SK-N-SH (cell line): ENCODE measurements around the gene KRT72. TPM values are rescaled to one million over a fixed set of nuclear protein-coding genes. Genes with fewer than 3 reads are reported as not detected.

Source experiments
- CTCF ChIA-PET: fragments of 300-600, 350-600 bp; formaldehyde crosslinking; extraction: SDS; loops from one replicate; lab custom pipeline; 2021; lab: Yijun Ruan, JAX
- POLR2A ChIA-PET: fragments of 350-600 bp; sonication (Branson Sonifier 250); formaldehyde crosslinking; extraction: SDS; loops from one replicate; lab custom pipeline; 2020; ENCODE audit warnings: antibody characterized with exemption, inconsistent platforms; lab: Yijun Ruan, JAX
- DNase-seq: peaks from one replicate; pipeline ENCODE4 v3.0.0; 2012
- H2AFZ ChIP-seq: fragments of 200-600 bp; sonication (generic); 2 replicates; pipeline ENCODE4 v1.8.1; 2016; ENCODE audit warnings: antibody characterized with exemption, mild to moderate bottlenecking, low read depth
- H3F3A ChIP-seq: fragments of 200-600 bp; sonication (generic); replicated peaks from 2 replicates; pipeline ENCODE3; 2016; ENCODE audit warnings: antibody characterized with exemption, mild to moderate bottlenecking; ENCODE audit not compliant: insufficient read depth
- H3K27ac ChIP-seq, 2 experiments: fragments of 200-500 bp in 1 of 2; fragments of 200-600 bp in 1 of 2; sonication (Bioruptor generic) in 1 of 2; sonication (generic), shearing (Covaris generic) in 1 of 2; 2 replicates each; pipeline versions ENCODE4 v1.5.1 to v1.6.1; 2014 to 2016; ENCODE audit warnings: low read depth in 2 of 2, inconsistent platforms in 1 of 2, low read length in 1 of 2, mild to moderate bottlenecking in 1 of 2, mixed read lengths in 1 of 2
- H3K27me3 ChIP-seq: fragments of 200-600 bp; sonication (generic), shearing (Covaris generic); 2 replicates; pipeline ENCODE4 v1.6.1; 2016; ENCODE audit warnings: mixed run types; ENCODE audit not compliant: insufficient read depth
- H3K36me3 ChIP-seq, 2 experiments: fragments of 200-500 bp in 1 of 2; fragments of 200-600 bp in 1 of 2; sonication (Bioruptor generic) in 1 of 2; sonication (generic) in 1 of 2; replicated peaks in 1 of 2; 2 replicates each; pipeline versions ENCODE3 to v1.5.1; 2014 to 2016; ENCODE audit warnings: low read length in 1 of 2, mild to moderate bottlenecking in 1 of 2; ENCODE audit not compliant: insufficient read depth in 2 of 2, control insufficient read depth in 1 of 2
- H3K4me1 ChIP-seq, 2 experiments: fragments of 200-500 bp in 1 of 2; fragments of 200-600 bp in 1 of 2; sonication (Bioruptor generic) in 1 of 2; sonication (generic), shearing (Covaris generic) in 1 of 2; 2 replicates each; pipeline versions ENCODE4 v1.5.1 to v1.6.1; 2014 to 2016; ENCODE audit warnings: low read depth in 1 of 2, low read length in 1 of 2, mixed run types in 1 of 2; ENCODE audit not compliant: insufficient read depth in 2 of 2, control insufficient read depth in 1 of 2
- H3K4me2 ChIP-seq: fragments of 200-600 bp; sonication (generic), shearing (Covaris generic); 2 replicates; pipeline ENCODE4 v1.6.1; 2017; ENCODE audit warnings: mixed run types
- H3K4me3 ChIP-seq, 2 experiments: fragments of 200-500 bp in 1 of 2; fragments of 200-600 bp in 1 of 2; sonication (Bioruptor generic) in 1 of 2; sonication (generic), shearing (Covaris generic) in 1 of 2; 2 replicates each; pipeline versions ENCODE4 v1.5.1 to v1.8.1; 2014 to 2016; ENCODE audit warnings: low read depth in 2 of 2, inconsistent platforms in 1 of 2, low read length in 1 of 2, mild to moderate bottlenecking in 1 of 2, mixed read lengths in 1 of 2, moderate library complexity in 1 of 2
- H3K79me2 ChIP-seq: fragments of 200-600 bp; sonication (generic); 2 replicates; pipeline ENCODE4 v1.8.1; 2017; ENCODE audit warnings: mild to moderate bottlenecking; ENCODE audit not compliant: insufficient read depth
- H3K9ac ChIP-seq: fragments of 200-600 bp; sonication (generic); 2 replicates; pipeline ENCODE4 v1.6.1; 2017; ENCODE audit warnings: mixed run types
- H3K9me2 ChIP-seq: fragments of 200-600 bp; sonication (generic); 2 replicates; pipeline ENCODE4 v1.6.1; 2017; ENCODE audit warnings: mixed run types
- H3K9me3 ChIP-seq: fragments of 200-600 bp; sonication (generic); 2 replicates; pipeline ENCODE4 v1.6.1; 2017; ENCODE audit warnings: mixed run types, mild to moderate bottlenecking, moderate library complexity
- H4K20me1 ChIP-seq: fragments of 200-600 bp; sonication (generic); 2 replicates; pipeline ENCODE4 v1.6.1; 2017; ENCODE audit warnings: mild to moderate bottlenecking, mixed run types; ENCODE audit not compliant: insufficient read depth
- CHD2 ChIP-seq: fragments of 150-350 bp; IDR thresholded peaks from 2 replicates; pipeline ENCODE4 v1.6.1; 2018; ENCODE audit warnings: low read length; ENCODE audit not compliant: partially characterized antibody
- FOXJ3 ChIP-seq: sonication (generic); formaldehyde crosslinking; IDR thresholded peaks from 2 replicates; pipeline ENCODE4 v1.5.1; 2020; ENCODE audit warnings: mild to moderate bottlenecking, missing genetic modification reagents
- FOXM1 ChIP-seq: IDR thresholded peaks from 2 replicates; pipeline ENCODE4 v1.4.0; 2012; ENCODE audit warnings: low read depth, mild to moderate bottlenecking
- MEF2A ChIP-seq: IDR thresholded peaks from 2 replicates; pipeline ENCODE4 v1.4.0; 2012; ENCODE audit warnings: low read depth, borderline replicate concordance
- POLR2AphosphoS5 ChIP-seq: IDR thresholded peaks from 2 replicates; pipeline ENCODE4 v1.6.1; 2012; ENCODE audit warnings: low read depth, low read length
- RCOR1 ChIP-seq: fragments of 150-350 bp; IDR thresholded peaks from 2 replicates; pipeline ENCODE4 v1.6.1; 2017; ENCODE audit warnings: antibody characterized with exemption, low read length
- RXRA ChIP-seq: IDR thresholded peaks from 2 replicates; pipeline ENCODE4 v1.4.0; 2012; ENCODE audit warnings: low read depth, mild to moderate bottlenecking, borderline replicate concordance
- TAF1 ChIP-seq: IDR thresholded peaks from 2 replicates; pipeline ENCODE4 v1.6.1; 2012; ENCODE audit warnings: low read depth, mild to moderate bottlenecking, low read length, moderate library complexity, borderline replicate concordance
- TEAD4 ChIP-seq: IDR thresholded peaks from 2 replicates; pipeline ENCODE4 v1.4.0; 2012; ENCODE audit warnings: mild to moderate bottlenecking, borderline replicate concordance; ENCODE audit not compliant: insufficient read depth
- WGBS: methylation state at CpG from one replicate; pipeline ENCODE4 v1.1.6; 2017; ENCODE audit warnings: low lambda C conversion rate; 5-methylcytosine and 5-hydroxymethylcytosine counted together
- polyA plus RNA-seq, 3 experiments: library from polyadenylated mRNA; depleted of rRNA; stranded (reverse); fragments of >200 nt; gene quantifications; 2 replicates each; pipeline ENCODE4 v1.2.3, GENCODE V29; 2012
- TF ChIP-seq, protein P1 (sequence below): fragments of 150-350 bp; IDR thresholded peaks from 2 replicates; pipeline ENCODE4 v1.6.1; 2017; ENCODE audit warnings: antibody characterized with exemption, low read length, low read depth, borderline replicate concordance

KRT72 gene
- polyA plus RNA-seq, 1 of the 3 experiments (the other 2 are of a cell fraction), result not detected

DNA sequence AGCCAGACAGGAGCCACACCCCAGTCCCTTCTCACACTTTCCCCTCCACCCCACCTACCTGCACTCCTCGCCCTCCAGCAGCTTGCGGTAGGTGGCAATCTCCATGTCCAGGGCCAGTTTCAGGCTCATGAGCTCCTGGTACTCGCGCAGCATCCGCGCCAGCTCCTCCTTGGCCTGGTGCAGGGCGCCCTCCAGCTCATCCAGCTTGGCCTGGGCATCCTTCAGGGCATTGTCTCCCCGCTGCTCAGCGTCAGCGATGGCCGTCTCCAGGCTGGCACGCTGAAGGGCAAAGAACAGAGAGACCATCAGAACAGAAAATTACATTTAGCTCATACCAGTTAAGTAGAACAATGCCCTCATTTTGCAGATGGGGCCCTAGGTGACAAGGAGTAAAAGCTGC, 33.2 kb downstream of the KRT72 start:
- H3K4me2 ChIP-seq, result no peak overlapping the region

DNA sequence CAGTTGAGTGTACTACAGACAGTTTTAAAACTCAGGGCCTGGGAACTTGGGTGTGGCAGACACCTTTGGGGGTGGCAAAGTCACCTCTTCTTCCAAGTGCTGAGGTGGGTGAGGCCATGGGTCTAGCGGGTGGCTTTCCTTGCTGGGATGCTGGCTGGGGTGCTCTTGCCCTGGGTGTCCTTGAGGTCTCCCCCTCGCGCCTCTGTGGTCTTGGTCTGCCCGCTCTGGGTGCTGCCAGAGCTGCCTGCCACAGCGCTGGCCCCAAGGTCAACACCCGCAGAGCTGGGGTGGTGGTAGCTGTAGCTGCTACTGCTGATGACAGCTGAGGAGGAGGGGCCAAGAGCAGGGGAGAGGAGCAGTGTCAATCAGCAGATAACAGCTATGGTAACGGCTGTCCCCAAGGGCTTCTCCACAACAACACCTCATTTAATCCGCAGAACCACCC, 34.4 kb downstream of the KRT72 start:
- DNase-seq, result no peak
- H3K79me2 ChIP-seq, result no peaks in the 10 kb centered on the region
- peaks cover 60% of the 10 kb centered on the region for H3K27me3 ChIP-seq
- no peak overlapping the region for H3K9ac ChIP-seq
- no peaks in the 10 kb centered on the region for H3K9me2 ChIP-seq
- H3K4me2 ChIP-seq, result no peak overlapping the region
- 59% methylated on average over 3 of the region's 8 CpGs for WGBS
- no peaks in the 10 kb centered on the region; a peak in 1 of 4 replicates for H3K4me1 ChIP-seq
- ChIA-PET CTCF (interaction anchor here (1.4 to 1.7 kb wide), 2 partner anchors 313 to 318 kb away, joined by 5 to 6 read pairs; no protein-coding TSS in a partner anchor), POLR2A (no interaction called here)
- no peak overlapping the region for H3K4me3 ChIP-seq
- no peaks in the 10 kb centered on the region for H3K9me3 ChIP-seq
- TF ChIP-seq FOXJ3 (CRISPR knock-in tag) (no peak), CHD2 (no peak), TEAD4 (no peak), MEF2A (no peak)
- TF ChIP-seq, protein P1, sequence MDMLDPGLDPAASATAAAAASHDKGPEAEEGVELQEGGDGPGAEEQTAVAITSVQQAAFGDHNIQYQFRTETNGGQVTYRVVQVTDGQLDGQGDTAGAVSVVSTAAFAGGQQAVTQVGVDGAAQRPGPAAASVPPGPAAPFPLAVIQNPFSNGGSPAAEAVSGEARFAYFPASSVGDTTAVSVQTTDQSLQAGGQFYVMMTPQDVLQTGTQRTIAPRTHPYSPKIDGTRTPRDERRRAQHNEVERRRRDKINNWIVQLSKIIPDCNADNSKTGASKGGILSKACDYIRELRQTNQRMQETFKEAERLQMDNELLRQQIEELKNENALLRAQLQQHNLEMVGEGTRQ, result no peak
- no peaks in the 10 kb centered on the region for H4K20me1 ChIP-seq
- H3F3A ChIP-seq, result no peaks in the 10 kb centered on the region
- no peaks in the 10 kb centered on the region for H3K36me3 ChIP-seq
- no peak overlapping the region for H2AFZ ChIP-seq
- H3K27ac ChIP-seq, result no peak overlapping the region

More for the DNA sequence above, 33.2 kb downstream of the KRT72 start:
- POLR2A ChIA-PET, result no interaction called here
- Histone ChIP-seq H3F3A (no peaks in the 10 kb centered on the region), H3K4me3 (no peak overlapping the region), H2AFZ (no peak overlapping the region), H3K27ac (no peak overlapping the region), H3K4me1 (no peaks in the 10 kb centered on the region; a peak in 1 of 4 replicates), H3K9me3 (no peaks in the 10 kb centered on the region), H4K20me1 (no peaks in the 10 kb centered on the region), H3K36me3 (no peaks in the 10 kb centered on the region), H3K27me3 (peaks cover 73% of the 10 kb centered on the region), H3K9ac (no peak overlapping the region), H3K79me2 (no peaks in the 10 kb centered on the region), H3K9me2 (no peaks in the 10 kb centered on the region)
- CTCF ChIA-PET, result interaction anchor here (0.9 to 1.7 kb wide), 3 partner anchors 312 to 413 kb away, joined by 3 to 5 read pairs (median 4); no protein-coding TSS in a partner anchor
- 16% methylated on average over 12 of the region's 12 CpGs for WGBS
- no peak for DNase-seq
- TF ChIP-seq TAF1, result no peak
- no peak for TF ChIP-seq FOXM1
- no peak for TF ChIP-seq RCOR1
- no peak for TF ChIP-seq POLR2AphosphoS5
- no peak for TF ChIP-seq CHD2

DNA sequence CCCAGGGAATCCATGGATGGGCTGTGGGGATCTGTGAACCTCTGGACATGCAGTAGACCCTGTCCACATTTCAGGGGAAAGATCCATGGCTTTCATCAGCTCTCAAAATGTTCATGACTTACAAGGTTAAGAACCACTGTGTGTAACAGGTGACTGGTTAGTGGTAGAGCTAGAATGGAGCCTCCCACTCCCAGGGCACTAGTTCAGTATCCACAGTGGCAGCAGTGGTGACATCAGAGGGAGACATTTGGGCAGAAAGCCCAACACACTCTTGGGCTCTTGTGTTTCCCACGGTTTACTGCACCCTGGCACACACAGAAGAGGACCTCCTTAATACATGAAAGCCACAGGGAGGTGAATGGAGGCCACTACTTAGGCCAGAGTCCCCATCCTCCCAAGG, 36.7 kb downstream of the KRT72 start:
- no peaks in the 10 kb centered on the region for H3K36me3 ChIP-seq
- H3K27me3 ChIP-seq, result peaks cover 44% of the 10 kb centered on the region
- POLR2A ChIA-PET, result no interaction called here
- WGBS, result 0% methylated on average over 1 of the region's 1 CpG
- no peak overlapping the region for H3K9ac ChIP-seq
- H2AFZ ChIP-seq, result no peak overlapping the region
- no peaks in the 10 kb centered on the region for H3K79me2 ChIP-seq
- no peaks in the 10 kb centered on the region; a peak in 1 of 4 replicates for H3K4me1 ChIP-seq
- no peaks in the 10 kb centered on the region for H4K20me1 ChIP-seq
- TF ChIP-seq RXRA, result no peak
- TF ChIP-seq, all 33 proteins: peak for 0
- H3K4me3 ChIP-seq, result no peak overlapping the region
- H3K4me2 ChIP-seq, result no peak overlapping the region
- CTCF ChIA-PET, result interaction anchor here (0.7 to 1.3 kb wide), 4 partner anchors 18 to 321 kb away, joined by 3 to 4 read pairs (median 3); no protein-coding TSS in a partner anchor
- H3F3A ChIP-seq, result no peaks in the 10 kb centered on the region
- no peaks in the 10 kb centered on the region for H3K9me2 ChIP-seq
- no peak overlapping the region for H3K27ac ChIP-seq
- DNase-seq, result no peak
- no peaks in the 10 kb centered on the region for H3K9me3 ChIP-seq
